Measurements from ENCODE around the gene CDC42BPG. TPM values are rescaled to one million over a fixed set of nuclear protein-coding genes. Genes with fewer than 3 reads are reported as not detected.

The CDC42BPG gene
- total and polyA plus RNA-seq, 9 of the 15 experiments (the other 6 are each of a cell fraction or from before 2014, with no cell fraction given): 0.04 to 8.8 (median 2.1) TPM

- Histone ChIP-seq H3K27ac (ENCODE audit: extremely low read depth, low read depth, low read length) (no peak overlapping the region; the same call in 2 of the 3 replicates), H3K9ac (ENCODE audit: insufficient read depth in 1 of 2, low read depth in 2 of 2, low read length in 2 of 2) (peak overlapping the region in 1 of 2 experiments; percentile 76; a peak in 3 of 4 replicates)
- no peak for FAIRE-seq
- TF ChIP-seq MXD1 (CRISPR knock-in tag; IDR thresholded peaks at IDR 0.05; ENCODE audit: borderline replicate concordance, poor library complexity, severe bottlenecking) (no peak), CEBPG (CRISPR knock-in tag; IDR thresholded peaks at IDR 0.05) (0 out of 2 replicates have a peak, but pooled peaks have one; percentile 18), CEBPG (tag; conservative IDR thresholded peaks at IDR 0.05 in 1 of 2, IDR thresholded peaks at IDR 0.05 in 1 of 2) (0 out of 4 replicates have a peak, but pooled peaks of 1 of the 2 experiments have one; percentile 34), MAFK (IDR thresholded peaks at IDR 0.05; ENCODE audit: low read length) (no peak), FOSL1 (tag; conservative IDR thresholded peaks at IDR 0.05) (peak; percentile 64), RCOR1 (IDR thresholded peaks at IDR 0.05; ENCODE audit: borderline replicate concordance in 1 of 2, low read depth in 2 of 2, low read length in 2 of 2) (no peak), ZBTB40 (IDR thresholded peaks at IDR 0.05) (0 out of 2 replicates have a peak, but pooled peaks have one; percentile 21), ZBTB40 (CRISPR knock-in tag; IDR thresholded peaks at IDR 0.05) (no peak), ZNF436 (CRISPR knock-in tag; IDR thresholded peaks at IDR 0.05) (no peak)
Measured at GRCh38 chr11:64856382-64857227, 12.2 kb upstream of the CDC42BPG start.

More at GRCh38 chr11:64856382-64857227, 12.2 kb upstream of the CDC42BPG start:
- H3K4me2 ChIP-seq (ENCODE audit: insufficient read depth, low read length): no peak overlapping the region
- H3K36me3 ChIP-seq (ENCODE audit: control insufficient read depth, insufficient read depth, low read length): peaks cover 64% of the 10 kb centered on the region; the same call in 2 of the 3 replicates
- ATAC-seq: no peak
- intact Hi-C loops (cut with micrococcal nuclease): no loop called here
- H3K9me3 ChIP-seq (replicated peaks; ENCODE audit: control insufficient read depth, insufficient read depth, low read depth, low read length): no peaks in the 10 kb centered on the region
- H3K9me1 ChIP-seq (ENCODE audit: control insufficient read depth, insufficient read depth, low read length): no peaks in the 10 kb centered on the region
- H4K20me1 ChIP-seq (replicated peaks; ENCODE audit: control insufficient read depth, insufficient read depth, low read length): no peaks in the 10 kb centered on the region
- in situ Hi-C loops (cut with MboI): no loop called here
- peaks cover 9% of the 10 kb centered on the region for H3K79me2 ChIP-seq (ENCODE audit: control insufficient read depth, insufficient read depth, low read length)
- no peak overlapping the region for H3K4me3 ChIP-seq
- DNase-seq (ENCODE audit: extremely low read depth in 1 of 4, low spot score in 3 of 4): no peak
- ChIA-PET CTCF (ENCODE audit: low intra/inter-chr PET ratio) (no interaction called here), POLR2A (interaction anchor here (0.6 to 1.6 kb wide), 5 partner anchors 14 to 68 kb away, joined by 3 to 7 read pairs (median 3); no protein-coding TSS in a partner anchor)
- BruUV-seq (replicated peaks): no TSS peak
- H3K27me3 ChIP-seq (ENCODE audit: control insufficient read depth in 2 of 2, insufficient read depth in 2 of 2, low read length in 2 of 2): no peaks in the 10 kb centered on the region
- no peak overlapping the region for H2AFZ ChIP-seq (ENCODE audit: low read depth, low read length)
- WGBS (ENCODE audit: insufficient coverage, low coverage, missing lambda C conversion rate): 78% methylated on average over 14 of the region's 20 CpGs
- peaks cover 29 to 68% of the 10 kb centered on the region in 2 experiments for H3K4me1 ChIP-seq (replicated peaks in 1 of 2; ENCODE audit: control insufficient read depth in 2 of 2, insufficient read depth in 2 of 2, low read length in 2 of 2)

Measured in K562 (cell line).